M059J (cell line): ENCODE data around the gene LYPD3. TPM values are rescaled to one million over a fixed set of nuclear protein-coding genes. Genes with fewer than 3 reads are reported as not detected.
A peak's percentile ranks its signal among the peaks of the same experiment; 100 is the strongest.
"Not testable (repeated sequence)": the region's sequence is repeated elsewhere in the genome, so short reads cannot be mapped to it uniquely, and the experiment has no call there.

Source experiments
- DNase-seq: peaks from one replicate; pipeline ENCODE4 v3.0.0-alpha.2; 2012; ENCODE audit warnings: low read depth
- total RNA-seq: library from RNA; depleted of rRNA; stranded (reverse); fragments of >200 nt; shearing (Covaris generic); gene quantifications from 2 replicates; pipeline ENCODE4 v1.2.3, GENCODE V29; 2014; rRNA removed

Gene LYPD3
- total RNA-seq: 0.27 and 0.34 TPM in 2 replicates

GRCh38 chr19:43465468-43466120, at the start of gene LYPD3:
Gene LYPD3, minus strand, starts transcription at chr19:43465608. Its CDS starts 37 bp downstream, at chr19:43465571.
- DNase-seq: peak; percentile 74

- not testable (repeated sequence) for DNase-seq
Observed at GRCh38 chr19:43512399-43512798, 47.0 kb upstream of the LYPD3 start.

- DNase-seq: no peak
Observed at GRCh38 chr19:43511324-43511723, 45.9 kb upstream of the LYPD3 start.

GRCh38 chr19:43510713-43511112, 45.3 kb upstream of the LYPD3 start:
- no peak for DNase-seq

DNA sequence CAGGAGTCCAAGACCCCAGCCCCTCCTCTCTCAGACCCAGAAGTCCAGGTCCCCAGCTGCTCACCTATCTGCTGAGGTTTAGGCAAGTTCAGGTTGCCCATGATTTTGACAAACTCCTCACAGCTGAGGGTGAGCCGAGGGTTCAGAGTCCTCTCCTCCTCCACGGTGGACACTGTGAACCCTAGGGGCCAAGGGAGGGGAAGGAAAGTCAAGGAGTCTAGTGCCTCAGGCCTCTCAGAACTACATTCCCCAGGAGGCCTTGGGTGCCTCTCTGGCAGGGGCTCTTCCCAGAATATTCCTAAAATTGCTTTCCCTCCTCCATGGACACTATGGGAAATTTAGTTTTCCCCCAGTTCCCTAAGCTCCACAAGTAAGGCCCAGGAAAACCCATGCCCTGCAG, 42.5 kb upstream of the LYPD3 start:
- DNase-seq: no peak

DNA sequence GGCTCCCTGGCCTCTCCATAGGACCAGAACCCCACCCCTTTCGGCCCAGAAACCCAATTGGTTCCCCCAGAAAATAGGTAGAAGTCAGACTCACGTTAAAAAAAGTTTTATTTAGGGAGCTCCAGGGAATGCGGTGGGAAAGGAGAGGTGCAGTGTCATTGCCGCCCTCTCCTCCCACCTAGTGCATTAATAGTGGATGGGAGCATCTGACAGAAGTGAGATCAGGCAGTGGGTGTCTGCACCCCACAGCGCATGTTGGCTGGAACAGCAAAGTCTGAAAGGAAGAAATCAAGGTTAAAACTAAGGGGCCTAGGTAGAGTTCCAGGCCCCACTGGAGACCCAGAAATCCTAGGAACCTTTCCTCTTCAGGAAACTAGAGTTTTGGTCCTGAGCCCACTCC, 41.2 kb upstream of the LYPD3 start:
- DNase-seq: no peak

GRCh38 chr19:43505941-43506340, 40.5 kb upstream of the LYPD3 start:
- no peak for DNase-seq

DNA sequence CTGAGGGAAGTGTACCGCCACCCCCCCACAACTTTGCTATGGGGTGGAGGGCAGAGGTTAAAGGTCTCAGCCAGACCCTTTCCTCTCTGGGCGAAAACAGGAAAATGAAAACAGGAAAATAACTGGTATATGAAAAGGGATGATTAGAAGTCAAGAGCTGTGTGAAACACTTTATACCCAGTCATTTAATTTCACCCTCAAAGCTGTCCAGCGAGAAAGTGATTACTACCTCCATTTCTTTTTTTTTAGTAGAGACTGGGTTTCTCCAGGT, 39.7 kb upstream of the LYPD3 start:
- DNase-seq: no peak

DNA sequence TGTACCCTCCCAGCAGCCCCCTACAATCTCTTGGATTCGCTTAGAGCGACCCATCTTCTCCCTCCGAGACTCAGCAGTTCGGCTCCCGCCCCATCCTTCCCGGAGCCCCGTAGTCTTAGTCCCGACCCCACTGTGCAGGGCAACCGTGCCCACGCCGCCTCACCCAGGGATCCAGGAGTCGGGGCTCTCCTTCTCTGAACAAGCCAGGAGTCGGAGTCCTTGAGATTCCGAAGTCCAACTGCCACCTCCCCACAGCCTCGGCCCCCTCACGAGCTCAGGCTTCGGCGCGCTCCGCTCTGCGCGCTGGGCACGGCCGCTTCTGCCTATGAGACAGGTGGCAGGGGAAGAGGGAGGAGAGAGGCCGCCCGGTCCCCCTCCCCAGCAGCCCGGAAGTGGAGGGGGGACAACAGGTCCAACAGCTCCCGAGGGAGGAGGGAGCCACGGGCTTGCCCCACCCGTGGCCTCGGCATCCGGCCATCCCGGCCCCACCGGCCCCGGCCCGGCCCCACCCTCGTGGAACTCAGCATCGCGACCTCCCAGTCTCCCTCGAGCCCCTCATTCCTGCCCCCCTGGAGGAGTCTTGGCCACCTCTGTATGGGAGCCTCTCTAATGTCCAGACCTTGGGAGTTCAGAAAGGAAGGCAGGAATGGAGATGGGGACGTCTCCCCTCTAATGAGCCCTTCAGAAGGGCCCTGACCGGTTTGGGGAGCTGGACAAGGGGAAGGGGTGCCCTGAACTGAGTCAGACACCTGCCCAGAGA, 39.2 kb upstream of the LYPD3 start, which contains the start of gene PHLDB3:
PHLDB3 (minus strand) TSS at position 321 of the 760 bp plus-strand sequence. CDS start 628 bp downstream, outside the sequence.
- DNase-seq: peak; percentile 54

DNA sequence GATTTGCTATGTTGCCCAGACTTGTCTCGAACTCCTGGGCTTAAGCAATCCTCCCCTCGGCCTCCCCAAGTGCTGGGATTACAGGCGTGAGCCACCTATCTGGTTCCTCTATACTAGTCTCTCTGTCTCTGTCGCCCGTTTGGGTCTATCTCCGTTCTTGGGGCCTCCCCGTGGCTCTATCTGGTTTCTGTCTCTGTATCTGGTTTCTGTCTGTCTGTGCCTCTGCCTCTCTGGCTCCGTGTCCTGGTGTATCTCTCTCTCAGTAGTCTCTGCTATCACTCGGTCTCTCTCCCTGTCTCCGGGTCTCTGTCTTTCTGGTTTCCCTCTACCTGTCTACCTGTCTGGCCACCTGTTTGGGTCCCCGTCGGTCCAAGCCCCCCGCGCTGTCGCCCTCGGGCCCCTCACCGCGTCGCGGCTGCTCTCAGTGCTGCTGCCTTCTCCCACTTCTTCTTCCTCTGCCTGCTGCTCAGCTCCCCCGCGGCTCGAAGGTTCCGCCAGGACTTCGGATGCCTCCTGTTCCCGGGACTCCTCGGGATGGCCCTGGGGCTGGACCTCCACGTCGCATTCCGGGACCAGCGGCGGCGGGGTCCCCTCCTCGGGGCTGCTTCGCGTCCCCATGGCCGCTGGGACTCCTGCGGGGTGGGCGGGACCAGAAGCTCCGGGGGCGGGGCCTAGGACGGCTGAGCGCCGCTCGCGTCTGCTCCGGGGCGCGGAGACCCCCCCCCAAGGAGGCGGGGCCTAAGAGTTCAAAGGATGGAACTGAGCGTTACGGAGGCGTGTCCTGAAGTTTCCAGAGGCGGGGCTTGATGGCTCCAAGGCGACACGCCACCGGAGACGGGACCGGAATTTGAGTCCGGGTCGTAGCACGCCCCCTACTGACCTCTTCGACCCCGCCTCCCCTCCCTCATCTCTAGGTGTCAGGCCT, 38.4 kb upstream of the LYPD3 start:
- DNase-seq: peak; percentile 92

GRCh38 chr19:43502419-43502976, 37.1 kb upstream of the LYPD3 start:
- DNase-seq: no peak

DNA sequence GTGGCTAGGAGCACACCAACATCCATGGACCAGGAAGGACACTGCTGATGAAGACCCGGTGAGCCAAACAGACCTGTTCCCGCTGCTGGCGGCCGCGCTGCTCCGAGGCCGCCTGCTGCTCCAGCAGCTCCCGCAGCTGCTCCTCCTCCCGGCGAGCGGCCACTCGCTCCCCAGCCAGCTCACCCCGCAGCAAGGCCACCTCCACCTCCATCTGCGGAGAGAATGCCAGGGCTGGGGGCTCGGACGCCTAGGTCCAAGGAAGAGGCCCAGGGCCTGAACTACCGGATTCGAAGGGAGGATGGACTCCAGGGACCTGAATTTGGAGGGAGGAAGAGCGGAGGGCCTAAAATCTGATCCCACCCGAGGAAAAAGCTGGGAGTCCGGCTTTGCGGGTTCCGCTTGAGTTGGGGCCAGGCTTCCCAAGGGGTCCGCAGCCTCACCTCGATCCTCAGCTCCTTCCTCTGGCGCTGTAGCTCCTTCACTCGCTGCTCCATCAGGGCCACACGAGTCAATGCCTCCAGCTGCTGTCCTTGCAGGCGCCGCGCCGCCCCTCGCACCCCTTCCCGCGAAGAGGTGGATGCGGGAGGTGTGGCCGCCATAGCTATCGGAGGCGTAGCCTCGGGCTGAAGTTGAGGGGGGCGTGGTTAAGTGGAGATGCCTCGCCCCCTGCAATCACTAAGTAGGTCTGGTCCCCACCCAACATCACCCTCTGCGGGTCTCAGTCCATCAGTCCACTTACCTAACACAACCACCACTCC, 36.4 kb upstream of the LYPD3 start:
- DNase-seq: no peak

GRCh38 chr19:43499042-43499441, 33.6 kb upstream of the LYPD3 start:
- DNase-seq: no peak

DNA sequence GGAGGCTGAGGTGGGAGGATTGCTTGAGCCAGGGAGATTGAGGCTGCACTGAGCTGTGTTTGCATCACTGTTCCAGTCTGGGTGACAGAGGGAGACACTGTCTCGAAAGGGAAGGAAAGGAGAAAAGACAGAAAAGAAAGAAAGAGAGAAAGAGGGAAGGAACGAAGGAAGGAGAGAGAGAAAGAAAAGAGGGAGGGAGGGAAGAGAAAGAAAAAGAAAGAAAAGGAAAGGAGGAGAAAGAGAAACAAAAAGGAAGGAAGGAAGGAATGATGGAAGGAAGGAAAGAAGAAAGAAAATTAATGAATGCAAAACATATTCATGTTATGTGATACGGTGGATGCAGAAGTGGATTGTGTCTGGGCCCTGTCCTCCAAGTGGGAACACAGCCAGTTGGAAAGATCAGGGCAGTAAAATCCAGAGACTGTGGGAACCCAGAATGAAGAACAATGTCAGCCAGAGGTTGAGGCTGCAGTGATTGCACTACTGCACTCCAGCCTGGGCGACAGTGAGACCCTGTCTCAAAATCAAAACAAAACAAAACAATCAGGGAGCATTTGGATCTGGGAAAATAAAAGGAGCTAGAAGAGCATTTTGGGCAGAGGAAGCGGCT, 32.9 kb upstream of the LYPD3 start:
- no peak for DNase-seq

DNA sequence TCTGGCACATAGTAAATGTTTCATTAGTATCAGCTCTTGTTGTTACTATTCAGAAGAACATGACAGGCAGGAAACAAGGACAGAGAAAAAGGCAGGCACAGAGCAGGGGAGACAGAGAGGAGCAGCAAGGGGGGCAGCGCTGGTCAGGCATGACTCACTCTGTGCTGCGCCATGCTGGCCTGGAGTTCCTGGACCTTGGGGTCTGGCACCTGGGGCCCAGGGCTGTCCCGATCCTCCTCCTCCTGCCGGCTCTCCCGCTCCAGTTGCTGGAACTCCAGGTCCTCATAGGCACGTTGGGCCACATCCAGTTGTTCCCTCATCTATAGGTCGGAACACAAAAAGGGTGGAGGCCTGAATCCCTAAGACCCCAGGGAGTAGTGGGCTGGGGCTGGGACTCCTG, 31.6 kb upstream of the LYPD3 start:
- no peak for DNase-seq

DNA sequence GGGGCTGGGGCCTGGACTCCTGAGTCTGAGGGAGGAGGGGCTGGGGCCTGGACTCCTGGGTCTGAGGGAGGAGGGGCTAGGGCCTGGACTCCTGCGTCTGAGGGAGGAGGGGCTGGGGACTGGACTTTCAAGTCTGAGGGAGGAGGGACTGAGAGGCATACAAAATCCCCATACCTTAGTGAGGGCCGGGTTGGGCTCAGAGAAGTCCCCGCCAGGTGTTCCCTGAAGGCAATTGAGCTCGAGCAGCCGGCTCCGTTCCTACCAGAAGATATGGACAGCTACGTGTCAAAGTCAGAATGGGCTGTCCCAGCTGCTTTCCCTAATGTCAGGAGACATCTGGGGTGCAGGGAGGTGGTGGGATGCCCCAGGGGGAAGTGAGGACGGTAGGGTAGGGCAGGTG, 29.7 kb upstream of the LYPD3 start:
- no peak for DNase-seq

DNA sequence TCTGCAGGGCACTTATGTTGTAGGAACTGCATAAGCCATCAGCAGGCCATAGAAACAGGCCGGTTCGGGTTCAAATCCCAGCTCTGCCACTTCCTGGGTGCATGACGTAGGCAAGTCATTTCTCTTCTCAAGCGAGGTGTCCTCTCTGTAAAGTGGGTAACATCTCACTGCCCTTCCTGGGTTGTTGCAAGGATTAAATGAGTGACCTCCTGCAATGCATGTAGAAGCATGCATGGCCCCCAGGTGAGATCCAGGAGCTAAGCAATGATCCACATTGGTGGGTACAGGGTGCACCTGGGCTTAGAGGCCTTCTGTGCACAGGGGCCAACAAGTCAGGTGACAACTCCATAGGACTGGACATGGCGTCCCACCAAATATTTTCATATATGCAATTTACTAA, 25.4 kb upstream of the LYPD3 start:
- DNase-seq: no peak

- no peak for DNase-seq
Observed at GRCh38 chr19:43489979-43490599, 24.7 kb upstream of the LYPD3 start.

DNA sequence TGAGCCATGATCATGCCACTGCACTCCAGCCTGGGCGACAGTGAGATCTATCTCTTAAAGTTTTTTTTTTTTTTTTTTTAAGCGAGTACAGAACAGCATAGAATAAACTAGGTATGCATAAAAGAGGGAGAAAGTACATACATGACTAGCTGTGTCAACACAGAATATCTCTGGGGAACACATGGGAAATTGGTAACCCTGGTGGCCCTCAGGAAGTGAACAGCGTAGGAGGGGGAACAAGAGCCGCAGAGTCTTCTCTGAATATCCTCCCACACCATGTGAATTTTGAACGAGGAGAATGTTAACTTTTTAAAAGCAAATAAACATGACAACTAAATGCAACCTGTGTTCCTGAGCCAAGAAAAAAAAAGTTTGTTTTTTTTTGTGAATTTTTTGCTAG, 23.9 kb upstream of the LYPD3 start:
- DNase-seq: no peak

- DNase-seq: no peak
Observed at GRCh38 chr19:43488179-43488578, 22.8 kb upstream of the LYPD3 start.
